H1 (cell line): ENCODE results near the gene CCDC137. TPM values are rescaled to one million over a fixed set of nuclear protein-coding genes. Genes with fewer than 3 reads are reported as not detected.

Experiments used
- CTCF ChIA-PET: fragments of 300-600 bp; sonication (Branson Sonifier 250); formaldehyde crosslinking; loops from one replicate; lab custom pipeline; 2021; ENCODE audit not compliant: partially characterized antibody; lab: Charles Lee
- POLR2A ChIA-PET: fragments of 300-600 bp; sonication (Branson Sonifier 250); formaldehyde crosslinking; loops from one replicate; lab custom pipeline; 2021; ENCODE audit warnings: inconsistent platforms; ENCODE audit not compliant: partially characterized antibody; lab: Charles Lee
- DNase-seq, 2 experiments: peaks; one replicate each; pipeline versions ENCODE4 v3.0.0 to v3.0.0-alpha.2; 2010 to 2022; ENCODE audit warnings: low spot score in 2 of 2, low read depth in 1 of 2, mixed read lengths in 1 of 2
- FAIRE-seq: peaks from 2 replicates; lab custom pipeline; 2011; peaks lifted over from hg19 to GRCh38; lab: Jason Lieb, UNC
- H2AFZ ChIP-seq: 2 replicates; pipeline ENCODE4 v1.8.1; 2012; ENCODE audit warnings: low read length, inconsistent platforms
- H2AK5ac ChIP-seq: 2 replicates; pipeline ENCODE4 v1.6.1; 2013; ENCODE audit warnings: low read depth, low read length
- H2BK120ac ChIP-seq: replicated peaks from 2 replicates; pipeline ENCODE3; 2013; ENCODE audit warnings: low read depth, low read length, inconsistent platforms
- H2BK12ac ChIP-seq: 2 replicates; pipeline ENCODE4 v1.6.1; 2013; ENCODE audit warnings: low read depth, low read length
- H2BK15ac ChIP-seq: 2 replicates; pipeline ENCODE4 v1.6.1; 2013; ENCODE audit warnings: low read length
- H2BK20ac ChIP-seq: 2 replicates; pipeline ENCODE4 v1.6.1; 2013; ENCODE audit warnings: low read length
- H2BK5ac ChIP-seq: 2 replicates; pipeline ENCODE4 v1.6.1; 2013; ENCODE audit warnings: low read depth, low read length
- H3K14ac ChIP-seq: 2 replicates; pipeline ENCODE4 v1.6.1; 2013; ENCODE audit warnings: inconsistent platforms; ENCODE audit not compliant: insufficient read length
- H3K18ac ChIP-seq: 2 replicates; pipeline ENCODE4 v1.6.1; 2013; ENCODE audit warnings: low read length; ENCODE audit errors: extremely low read depth
- H3K23ac ChIP-seq: 2 replicates; pipeline ENCODE4 v1.6.1; 2013; ENCODE audit warnings: inconsistent platforms; ENCODE audit not compliant: insufficient read length
- H3K23me2 ChIP-seq: 2 replicates; pipeline ENCODE4 v1.6.1; 2013; ENCODE audit warnings: low read depth, low read length
- H3K27ac ChIP-seq: 2 replicates; pipeline ENCODE4 v1.6.1; 2011; ENCODE audit warnings: low read depth, low read length, inconsistent platforms
- H3K27me3 ChIP-seq, 4 experiments: replicated peaks in 1 of 4; 1 replicate in 1 of 4; 2 replicates in 3 of 4; pipeline versions ENCODE4 v1.6.1 to v1.8.1; 2011 to 2013; ENCODE audit warnings: low read length in 3 of 4, mild to moderate bottlenecking in 3 of 4, inconsistent platforms in 2 of 4, mixed read lengths in 2 of 4, moderate library complexity in 1 of 4; ENCODE audit not compliant: control insufficient read depth in 3 of 4, insufficient read depth in 3 of 4; ENCODE audit errors: extremely low read depth in 1 of 4
- H3K36me3 ChIP-seq, 4 experiments: 2 replicates each; pipeline versions ENCODE4 v1.6.1 to v1.8.1; 2011 to 2013; ENCODE audit warnings: mild to moderate bottlenecking in 4 of 4, low read length in 3 of 4, moderate library complexity in 2 of 4, control low read depth in 1 of 4, inconsistent platforms in 1 of 4; ENCODE audit not compliant: insufficient read depth in 4 of 4, control insufficient read depth in 2 of 4
- H3K4ac ChIP-seq: replicated peaks from 2 replicates; pipeline ENCODE3; 2013; ENCODE audit warnings: low read length, low read depth, mixed read lengths, inconsistent platforms; ENCODE audit not compliant: insufficient read length
- H3K4me1 ChIP-seq, 4 experiments: replicated peaks in 1 of 4; 1 replicate in 1 of 4; 2 replicates in 3 of 4; pipeline versions ENCODE4 v1.6.1 to v1.8.1; 2011 to 2013; ENCODE audit warnings: low read length in 3 of 4, inconsistent platforms in 2 of 4, mixed read lengths in 1 of 4; ENCODE audit not compliant: insufficient read depth in 4 of 4, control insufficient read depth in 3 of 4
- H3K4me2 ChIP-seq, 2 experiments: 2 replicates each; pipeline versions ENCODE4 v1.6.1 to v1.8.1; 2011 to 2013; ENCODE audit warnings: low read depth in 2 of 2, low read length in 2 of 2, control low read depth in 1 of 2, inconsistent platforms in 1 of 2, mild to moderate bottlenecking in 1 of 2; ENCODE audit not compliant: insufficient read depth in 1 of 2
- H3K4me3 ChIP-seq, 4 experiments: fragments of 200-600, 300-600 bp in 1 of 4; sonication (generic), shearing (Covaris generic), sonication (Bioruptor Twin) in 1 of 4; 2 replicates each; pipeline versions ENCODE4 v1.5.1 to v1.8.1; 2011 to 2016; ENCODE audit warnings: low read length in 4 of 4, low read depth in 3 of 4, control low read depth in 2 of 4, inconsistent platforms in 2 of 4, mild to moderate bottlenecking in 2 of 4, mixed read lengths in 1 of 4, moderate library complexity in 1 of 4; ENCODE audit not compliant: insufficient read depth in 2 of 4; ENCODE audit errors: extremely low read depth in 1 of 4
- H3K56ac ChIP-seq: replicated peaks from 2 replicates; pipeline ENCODE3; 2013; ENCODE audit warnings: low read depth, mild to moderate bottlenecking, mixed read lengths, low read length, inconsistent platforms; ENCODE audit not compliant: insufficient read length
- H3K79me1 ChIP-seq: 2 replicates; pipeline ENCODE4 v1.6.1; 2013; ENCODE audit warnings: low read depth, low read length, control low read depth
- H3K79me2 ChIP-seq, 2 experiments: 2 replicates each; pipeline versions ENCODE4 v1.6.1 to v1.8.1; 2012 to 2013; ENCODE audit warnings: low read length in 2 of 2, mild to moderate bottlenecking in 2 of 2, inconsistent platforms in 1 of 2; ENCODE audit not compliant: insufficient read depth in 2 of 2, control insufficient read depth in 1 of 2
- H3K9ac ChIP-seq, 4 experiments: replicated peaks in 1 of 4; 1 replicate in 1 of 4; 2 replicates in 3 of 4; pipeline versions ENCODE4 v1.6.1 to v1.8.1; 2011 to 2013; ENCODE audit warnings: low read depth in 3 of 4, low read length in 3 of 4, control low read depth in 2 of 4, mild to moderate bottlenecking in 2 of 4, moderate library complexity in 2 of 4, inconsistent platforms in 1 of 4; ENCODE audit errors: extremely low read depth in 1 of 4
- H3K9me3 ChIP-seq, 2 experiments: 2 replicates each; pipeline versions ENCODE4 v1.6.1 to v1.8.1; 2012 to 2013; ENCODE audit warnings: mild to moderate bottlenecking in 2 of 2, moderate library complexity in 2 of 2, control low read depth in 1 of 2, inconsistent platforms in 1 of 2, low read depth in 1 of 2, low read length in 1 of 2, mixed read lengths in 1 of 2; ENCODE audit not compliant: insufficient read depth in 2 of 2
- H4K20me1 ChIP-seq, 2 experiments: replicated peaks in 1 of 2; 2 replicates each; pipeline versions ENCODE3 to v1.8.1; 2011 to 2013; ENCODE audit warnings: inconsistent platforms in 2 of 2, low read length in 2 of 2, mild to moderate bottlenecking in 1 of 2; ENCODE audit not compliant: insufficient read depth in 2 of 2, control insufficient read depth in 1 of 2
- H4K5ac ChIP-seq: 2 replicates; pipeline ENCODE4 v1.6.1; 2013; ENCODE audit warnings: low read length, low read depth, mixed read lengths, inconsistent platforms; ENCODE audit not compliant: insufficient read length
- H4K8ac ChIP-seq: 2 replicates; pipeline ENCODE4 v1.8.0; 2013; ENCODE audit warnings: mild to moderate bottlenecking, moderate library complexity, low read length, inconsistent platforms; ENCODE audit not compliant: insufficient read depth; ENCODE audit errors: extremely low read depth
- H4K91ac ChIP-seq: replicated peaks from 2 replicates; pipeline ENCODE3; 2013; ENCODE audit warnings: low read length, mixed read lengths, inconsistent platforms; ENCODE audit not compliant: insufficient read length
- CHD2 ChIP-seq: IDR thresholded peaks from 2 replicates; pipeline ENCODE4 v1.6.1; 2012; ENCODE audit warnings: low read length, improper control_type of control experiment
- POU5F1 ChIP-seq: IDR thresholded peaks from 2 replicates; pipeline ENCODE4 v1.6.1; 2011; ENCODE audit warnings: low read depth, mild to moderate bottlenecking, low read length, moderate library complexity
- WGBS, 2 experiments: shearing (Covaris generic) in 1 of 2; methylation state at CpG; one replicate each; pipeline versions ENCODE4 v1.1.6 to v1.1.7; 2013 to 2015; ENCODE audit warnings: low lambda C conversion rate in 2 of 2, mixed read lengths in 2 of 2, inconsistent platforms in 1 of 2, low coverage in 1 of 2, missing lambda C conversion rate in 1 of 2; ENCODE audit not compliant: insufficient replicate concordance in 2 of 2, insufficient coverage in 1 of 2, insufficient read length in 1 of 2; ENCODE audit errors: extremely low coverage in 1 of 2, missing lambda C conversion rate in 1 of 2; 5-methylcytosine and 5-hydroxymethylcytosine counted together
- polyA plus RNA-seq, 7 experiments: library from polyadenylated mRNA; depleted of rRNA in 3 of 7; stranded (reverse) in 5 of 7; unstranded in 2 of 7; fragments of >200 nt in 5 of 7; fragments of 200-250 nt in 2 of 7; gene quantifications; 1 replicate in 5 of 7; 2 replicates in 1 of 7; 4 replicates in 1 of 7; pipeline versions ENCODE4 v1.2.1 to v1.2.3, GENCODE V29; 2011 to 2013; ENCODE audit warnings: missing spikeins in 2 of 7, mixed read lengths in 2 of 7
- total RNA-seq: library from RNA; stranded (reverse); fragmentation: NEBNext Ultra II Directional; extraction: Animal tissue kit (Norgen Biotek cat#: 25700); gene quantifications from 2 replicates; pipeline ENCODE4 v1.2.1, GENCODE V29; 2021

CCDC137 gene
- total and polyA plus RNA-seq, 2 of the 8 experiments (the other 6 are each of a cell fraction or from before 2014, with no cell fraction given) = 17.6 to 38.6 TPM

DNA sequence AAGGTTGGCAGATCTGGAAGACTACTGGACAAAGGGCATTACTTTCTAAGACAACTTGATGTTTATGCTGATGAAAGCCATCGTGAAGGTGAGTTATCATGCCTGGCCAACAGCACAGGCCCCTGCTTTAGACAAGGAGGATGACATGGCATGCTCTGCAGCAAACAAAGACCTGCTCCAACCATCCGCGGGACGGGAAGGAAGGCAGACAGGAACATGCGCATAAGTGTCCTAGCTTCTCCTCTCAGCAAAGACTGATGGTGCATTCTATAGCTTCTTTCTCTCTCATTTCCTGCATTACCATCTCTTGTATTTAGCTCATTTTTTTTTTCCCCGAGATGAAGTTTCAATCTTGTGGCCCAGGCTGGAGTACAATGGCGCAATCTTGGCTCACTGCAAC, 35.1 kb upstream of the CCDC137 start:
- H3K23me2 ChIP-seq = peaks cover 2% of the 10 kb centered on the region; the same call in 1 of the 2 replicates
- TF ChIP-seq CHD2 (no peak), POU5F1 (peak; percentile 66; the same call in 1 of the 2 replicates)
- TF ChIP-seq, all 59 proteins: peak for 1
- H2BK12ac ChIP-seq = no peak overlapping the region
- H3K36me3 ChIP-seq = peaks cover 4 to 34% (median 15%) of the 10 kb centered on the region in 4 experiments; a peak in 5 of 8 replicates
- H2BK15ac ChIP-seq = no peak overlapping the region
- H3K18ac ChIP-seq = no peak overlapping the region
- no peak overlapping the region for H3K9ac ChIP-seq
- H3K4me1 ChIP-seq = no peaks in the 10 kb centered on the region
- no peaks in the 10 kb centered on the region for H3K27me3 ChIP-seq
- H3K9me3 ChIP-seq = no peaks in the 10 kb centered on the region
- no peak overlapping the region for H2AK5ac ChIP-seq
- H4K5ac ChIP-seq = no peak overlapping the region
- H3K27ac ChIP-seq = no peak overlapping the region
- no peak for FAIRE-seq
- no peak overlapping the region for H2BK20ac ChIP-seq
- H3K23ac ChIP-seq = no peak overlapping the region
- ChIA-PET CTCF (interaction anchor here (0.6 to 1.4 kb wide), 5 partner anchors 31 to 94 kb away, joined by 3 to 4 read pairs (median 3); no protein-coding TSS in a partner anchor), POLR2A (interaction anchor here (0.7 to 1.2 kb wide), 4 partner anchors 10 to 79 kb away, joined by 3 to 7 read pairs (median 4); no protein-coding TSS in a partner anchor)
- H3K79me2 ChIP-seq = peaks cover 7 to 46% of the 10 kb centered on the region in 2 experiments
- no peak overlapping the region for H3K56ac ChIP-seq
- H4K20me1 ChIP-seq = no peaks in the 10 kb centered on the region
- 91% methylated on average over 7 of the region's 7 CpGs; no CpG with 5 or more reads in 1 of the 2 experiments for WGBS, 2 experiments
- no peak overlapping the region for H4K91ac ChIP-seq
- H2BK5ac ChIP-seq = no peak overlapping the region
- no peak overlapping the region for H2AFZ ChIP-seq
- no peak overlapping the region for H3K14ac ChIP-seq
- H2BK120ac ChIP-seq = no peak overlapping the region
- no peak for DNase-seq
- no peak overlapping the region for H3K4me3 ChIP-seq
- no peak overlapping the region for H3K4ac ChIP-seq
- peaks cover 7% of the 10 kb centered on the region for H3K79me1 ChIP-seq
- H4K8ac ChIP-seq = no peak overlapping the region
- no peak overlapping the region for H3K4me2 ChIP-seq
